ENCODE data around the gene DGCR8. TPM values are rescaled to one million over a fixed set of nuclear protein-coding genes. Genes with fewer than 3 reads are reported as not detected.
"Not testable (repeated sequence)": the region's sequence is repeated elsewhere in the genome, so short reads cannot be mapped to it uniquely, and the experiment has no call there.

Gene DGCR8
- total RNA-seq, 1 donor: 7.9 TPM

- no peak overlapping the region for H3K4me3 ChIP-seq (ENCODE audit: low read length)
- no peaks in the 10 kb centered on the region for H3K9me3 ChIP-seq (ENCODE audit: low read depth, low read length)
- H3K4me1 ChIP-seq (ENCODE audit: insufficient read depth, low read length): peaks cover 3% of the 10 kb centered on the region
- H3K27me3 ChIP-seq (ENCODE audit: insufficient read depth, low read length): no peaks in the 10 kb centered on the region
Observed at GRCh38 chr22:20158391-20159036, 78.5 kb downstream of the DGCR8 start.

- H3K9me3 ChIP-seq (ENCODE audit: low read depth, low read length): no peaks in the 10 kb centered on the region
- no peak overlapping the region for H3K4me3 ChIP-seq (ENCODE audit: low read length)
- no peaks in the 10 kb centered on the region for H3K27me3 ChIP-seq (ENCODE audit: insufficient read depth, low read length)
- peaks cover 3% of the 10 kb centered on the region for H3K4me1 ChIP-seq (ENCODE audit: insufficient read depth, low read length)
Observed at GRCh38 chr22:20159076-20159475, 79.0 kb downstream of the DGCR8 start.

GRCh38 chr22:20159531-20159930 lies 79.5 kb downstream of the DGCR8 start:
- H3K27me3 ChIP-seq (ENCODE audit: insufficient read depth, low read length); H3K4me1 ChIP-seq (ENCODE audit: insufficient read depth, low read length); H3K9me3 ChIP-seq (ENCODE audit: low read depth, low read length); H3K4me3 ChIP-seq (ENCODE audit: low read length): not testable (repeated sequence)

GRCh38 chr22:20160041-20160440 lies 80.0 kb downstream of the DGCR8 start:
- Histone ChIP-seq H3K4me3 (ENCODE audit: low read length) (no peak overlapping the region), H3K4me1 (ENCODE audit: insufficient read depth, low read length) (peaks cover 3% of the 10 kb centered on the region), H3K9me3 (ENCODE audit: low read depth, low read length) (no peaks in the 10 kb centered on the region), H3K27me3 (ENCODE audit: insufficient read depth, low read length) (no peaks in the 10 kb centered on the region)

Other genes with a start within 250 kb of the DGCR8 start
- gene GNB1L, start 225.4 kb upstream of the DGCR8 start, total RNA-seq: 1.0 TPM
- gene RTL10, start 225.4 kb upstream of the DGCR8 start, total RNA-seq: 6.4 TPM
- gene COMT, start 138.5 kb upstream of the DGCR8 start, total RNA-seq: 50.4 TPM
- gene TXNRD2, start 138.4 kb upstream of the DGCR8 start, total RNA-seq: 11.3 TPM
- 2.3 TPM for gene ARVCF, start 63.4 kb upstream of the DGCR8 start, total RNA-seq
- 20.1 TPM for gene TANGO2, start 59.1 kb upstream of the DGCR8 start, total RNA-seq
- 71.3 TPM for gene RANBP1, start 35.9 kb downstream of the DGCR8 start, total RNA-seq
- gene TRMT2A, start 37.0 kb downstream of the DGCR8 start, total RNA-seq: 28.7 TPM
- gene ZDHHC8, start 51.6 kb downstream of the DGCR8 start, total RNA-seq: 6.4 TPM
- not detected for gene CCDC188, start 70.8 kb downstream of the DGCR8 start, total RNA-seq
- 0.21 TPM for gene RTN4R, start 188.1 kb downstream of the DGCR8 start, total RNA-seq
- gene DGCR6L, start 239.8 kb downstream of the DGCR8 start, total RNA-seq: 40.6 TPM